ENCODE data around the gene RBM19. TPM values are rescaled to one million over a fixed set of nuclear protein-coding genes. Genes with fewer than 3 reads are reported as not detected.

Gene RBM19
- polyA plus RNA-seq, 2 of the 4 experiments (the other 2 are of a cell fraction): 16.0 to 18.6 TPM

- DNase-seq (ENCODE audit: low read depth in 1 of 2, low spot score in 1 of 2) (no peak), ATAC-seq (no peak), FAIRE-seq (no peak)
- Histone ChIP-seq H3K4me3 (no peak overlapping the region), H3K4me1 (no peaks in the 10 kb centered on the region), H3K27ac (no peak overlapping the region), H3K9me3 (no peaks in the 10 kb centered on the region), H3K4me2 (no peak overlapping the region)
- POLR2A ChIA-PET: no interaction called here
- 90% methylated on average over 5 of the region's 5 CpGs for WGBS (ENCODE audit: missing lambda C conversion rate)
- TF ChIP-seq POLR2AphosphoS2 (conservative IDR thresholded peaks at IDR 0.05; ENCODE audit: low read length) (no peak), ELK1 (IDR thresholded peaks at IDR 0.05; ENCODE audit: low read depth, low read length) (no peak), CHD2 (IDR thresholded peaks at IDR 0.05; ENCODE audit: low read length, partially characterized antibody) (no peak), MAX (IDR thresholded peaks at IDR 0.05) (no peak), MAZ (IDR thresholded peaks at IDR 0.05; ENCODE audit: borderline replicate concordance, low read depth, low read length) (no peak), JUN (IDR thresholded peaks at IDR 0.05) (no peak), PBX3 (IDR thresholded peaks at IDR 0.05) (no peak), EP300 (IDR thresholded peaks at IDR 0.05) (no peak), HOXA7 (CRISPR knock-in tag; IDR thresholded peaks at IDR 0.05) (no peak), RARB (CRISPR knock-in tag; IDR thresholded peaks at IDR 0.05) (no peak), CHD4 (IDR thresholded peaks at IDR 0.05; ENCODE audit: borderline replicate concordance) (no peak), HEYL (CRISPR knock-in tag; IDR thresholded peaks at IDR 0.05) (no peak), MAFK (IDR thresholded peaks at IDR 0.05; ENCODE audit: partially characterized antibody) (no peak), ZNF302 (CRISPR knock-in tag; IDR thresholded peaks at IDR 0.05) (no peak), NFE2L2 (conservative IDR thresholded peaks at IDR 0.05; ENCODE audit: low read length) (no peak)
- TF ChIP-seq, protein P1, sequence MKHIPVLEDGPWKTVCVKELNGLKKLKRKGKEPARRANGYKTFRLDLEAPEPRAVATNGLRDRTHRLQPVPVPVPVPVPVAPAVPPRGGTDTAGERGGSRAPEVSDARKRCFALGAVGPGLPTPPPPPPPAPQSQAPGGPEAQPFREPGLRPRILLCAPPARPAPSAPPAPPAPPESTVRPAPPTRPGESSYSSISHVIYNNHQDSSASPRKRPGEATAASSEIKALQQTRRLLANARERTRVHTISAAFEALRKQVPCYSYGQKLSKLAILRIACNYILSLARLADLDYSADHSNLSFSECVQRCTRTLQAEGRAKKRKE (CRISPR knock-in tag; IDR thresholded peaks at IDR 0.05; ENCODE audit: low read depth): no peak
- CTCF ChIA-PET: interaction anchor here (0.9 to 4.0 kb wide), 3 partner anchors 11 to 114 kb away, joined by 3 to 14 read pairs (median 3); no protein-coding TSS in a partner anchor
Observed at GRCh38 chr12:113919791-113920190, 46.3 kb downstream of the RBM19 start.

DNA sequence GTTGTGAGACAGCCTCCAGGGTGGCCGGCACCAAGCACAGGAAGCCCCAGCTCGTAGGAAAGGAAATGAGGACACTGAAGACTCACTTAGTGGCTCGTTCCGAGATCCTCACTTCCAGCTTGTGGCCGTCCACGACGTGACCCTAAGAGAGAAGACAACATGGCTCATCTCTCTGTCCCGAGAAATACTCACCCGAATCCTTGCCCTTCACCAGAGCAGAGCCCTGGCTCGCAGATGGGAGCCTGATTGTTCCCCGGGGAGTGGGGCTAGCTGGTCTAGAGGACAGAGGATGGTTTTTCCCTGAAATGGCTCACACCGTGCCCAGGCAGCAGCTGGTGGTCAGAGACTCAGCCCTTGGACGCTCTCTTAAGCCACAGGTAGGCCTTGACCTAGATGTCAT lies 47.8 kb downstream of the RBM19 start:
- ChIA-PET POLR2A (no interaction called here), CTCF (interaction anchor here (1.3 to 4.0 kb wide), 3 partner anchors 10 to 607 kb away, joined by 3 to 14 read pairs (median 6); no protein-coding TSS in a partner anchor)
- TF ChIP-seq, protein P2, sequence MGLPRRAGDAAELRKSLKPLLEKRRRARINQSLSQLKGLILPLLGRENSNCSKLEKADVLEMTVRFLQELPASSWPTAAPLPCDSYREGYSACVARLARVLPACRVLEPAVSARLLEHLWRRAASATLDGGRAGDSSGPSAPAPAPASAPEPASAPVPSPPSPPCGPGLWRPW (IDR thresholded peaks at IDR 0.05): no peak
- no peak for TF ChIP-seq RFX5 (IDR thresholded peaks at IDR 0.05)
- no peak for TF ChIP-seq BHLHE40 (IDR thresholded peaks at IDR 0.05; ENCODE audit: low read depth, low read length)
- no peak for TF ChIP-seq CBX8 (IDR thresholded peaks at IDR 0.05)
- TF ChIP-seq USF2 (IDR thresholded peaks at IDR 0.05): no peak
- no peak for TF ChIP-seq EHF (CRISPR knock-in tag; IDR thresholded peaks at IDR 0.05)
- TF ChIP-seq, protein P3, sequence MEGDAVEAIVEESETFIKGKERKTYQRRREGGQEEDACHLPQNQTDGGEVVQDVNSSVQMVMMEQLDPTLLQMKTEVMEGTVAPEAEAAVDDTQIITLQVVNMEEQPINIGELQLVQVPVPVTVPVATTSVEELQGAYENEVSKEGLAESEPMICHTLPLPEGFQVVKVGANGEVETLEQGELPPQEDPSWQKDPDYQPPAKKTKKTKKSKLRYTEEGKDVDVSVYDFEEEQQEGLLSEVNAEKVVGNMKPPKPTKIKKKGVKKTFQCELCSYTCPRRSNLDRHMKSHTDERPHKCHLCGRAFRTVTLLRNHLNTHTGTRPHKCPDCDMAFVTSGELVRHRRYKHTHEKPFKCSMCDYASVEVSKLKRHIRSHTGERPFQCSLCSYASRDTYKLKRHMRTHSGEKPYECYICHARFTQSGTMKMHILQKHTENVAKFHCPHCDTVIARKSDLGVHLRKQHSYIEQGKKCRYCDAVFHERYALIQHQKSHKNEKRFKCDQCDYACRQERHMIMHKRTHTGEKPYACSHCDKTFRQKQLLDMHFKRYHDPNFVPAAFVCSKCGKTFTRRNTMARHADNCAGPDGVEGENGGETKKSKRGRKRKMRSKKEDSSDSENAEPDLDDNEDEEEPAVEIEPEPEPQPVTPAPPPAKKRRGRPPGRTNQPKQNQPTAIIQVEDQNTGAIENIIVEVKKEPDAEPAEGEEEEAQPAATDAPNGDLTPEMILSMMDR (IDR thresholded peaks at IDR 0.05): no peak
- no peak for TF ChIP-seq HEYL (CRISPR knock-in tag; IDR thresholded peaks at IDR 0.05)
- TF ChIP-seq EHMT2 (IDR thresholded peaks at IDR 0.05; ENCODE audit: low read depth): no peak
- no peak for TF ChIP-seq ZC3H11A (IDR thresholded peaks at IDR 0.05)
- TF ChIP-seq SREBF2 (IDR thresholded peaks at IDR 0.05): no peak
- TF ChIP-seq HOXB13 (CRISPR knock-in tag; IDR thresholded peaks at IDR 0.05; ENCODE audit: low read depth): no peak
- TF ChIP-seq, protein P4, sequence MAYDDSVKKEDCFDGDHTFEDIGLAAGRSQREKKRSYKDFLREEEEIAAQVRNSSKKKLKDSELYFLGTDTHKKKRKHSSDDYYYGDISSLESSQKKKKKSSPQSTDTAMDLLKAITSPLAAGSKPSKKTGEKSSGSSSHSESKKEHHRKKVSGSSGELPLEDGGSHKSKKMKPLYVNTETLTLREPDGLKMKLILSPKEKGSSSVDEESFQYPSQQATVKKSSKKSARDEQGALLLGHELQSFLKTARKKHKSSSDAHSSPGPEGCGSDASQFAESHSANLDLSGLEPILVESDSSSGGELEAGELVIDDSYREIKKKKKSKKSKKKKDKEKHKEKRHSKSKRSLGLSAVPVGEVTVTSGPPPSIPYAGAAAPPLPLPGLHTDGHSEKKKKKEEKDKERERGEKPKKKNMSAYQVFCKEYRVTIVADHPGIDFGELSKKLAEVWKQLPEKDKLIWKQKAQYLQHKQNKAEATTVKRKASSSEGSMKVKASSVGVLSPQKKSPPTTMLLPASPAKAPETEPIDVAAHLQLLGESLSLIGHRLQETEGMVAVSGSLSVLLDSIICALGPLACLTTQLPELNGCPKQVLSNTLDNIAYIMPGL (CRISPR knock-in tag; IDR thresholded peaks at IDR 0.05; ENCODE audit: borderline replicate concordance): no peak
- no peak for TF ChIP-seq NPAS2 (CRISPR knock-in tag; IDR thresholded peaks at IDR 0.05; ENCODE audit: borderline replicate concordance)
- TF ChIP-seq ELK1 (IDR thresholded peaks at IDR 0.05; ENCODE audit: low read depth, low read length): no peak
- no peak for TF ChIP-seq CEBPB (IDR thresholded peaks at IDR 0.05)
- H3K27ac ChIP-seq: no peak overlapping the region
- ATAC-seq (no peak), FAIRE-seq (no peak), DNase-seq (ENCODE audit: low read depth in 1 of 2, low spot score in 1 of 2) (no peak)
- H3K9me3 ChIP-seq: no peaks in the 10 kb centered on the region
- H3K4me2 ChIP-seq: no peak overlapping the region
- H3K4me3 ChIP-seq: no peak overlapping the region
- no peaks in the 10 kb centered on the region for H3K4me1 ChIP-seq
- WGBS (ENCODE audit: missing lambda C conversion rate): 85% methylated on average over 13 of the region's 13 CpGs

Data from A549 (cell line).